Stimulated activated CD4-positive, alpha-beta T cell treated with anti-CD3 and anti-CD28 coated beads, Interleukin-4, amount 100 ng/mL, for 48 hours (primary cell): ENCODE measurements around the gene PHAF1.

Experiments
- DNase-seq, 2 donors: peaks; one replicate each; pipeline ENCODE4 v3.0.0-alpha.2; 2020; ENCODE audit warnings: low read depth in 2 of 2

PHAF1 gene

DNA sequence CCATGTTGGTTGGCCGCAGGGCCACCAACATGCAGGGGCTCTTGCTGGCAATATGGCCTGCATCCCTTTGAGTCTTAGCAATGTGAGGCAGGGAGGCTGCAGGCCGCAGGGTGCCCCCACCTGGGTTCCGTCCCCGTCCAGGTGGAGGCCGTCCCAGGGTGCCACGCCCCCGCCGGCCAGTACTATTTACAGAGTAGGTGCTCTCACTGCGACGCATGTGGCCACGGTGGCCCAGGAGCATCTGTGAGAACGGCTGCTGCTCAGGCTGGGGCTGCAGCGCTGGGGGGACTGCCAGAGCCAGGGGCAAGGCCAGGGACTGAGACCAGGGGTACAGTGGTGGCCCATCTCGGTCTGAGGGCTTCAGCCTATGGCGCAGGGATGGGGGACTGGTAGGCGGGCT lies 70.4 kb downstream of the PHAF1 start:
- no peak for DNase-seq

DNA sequence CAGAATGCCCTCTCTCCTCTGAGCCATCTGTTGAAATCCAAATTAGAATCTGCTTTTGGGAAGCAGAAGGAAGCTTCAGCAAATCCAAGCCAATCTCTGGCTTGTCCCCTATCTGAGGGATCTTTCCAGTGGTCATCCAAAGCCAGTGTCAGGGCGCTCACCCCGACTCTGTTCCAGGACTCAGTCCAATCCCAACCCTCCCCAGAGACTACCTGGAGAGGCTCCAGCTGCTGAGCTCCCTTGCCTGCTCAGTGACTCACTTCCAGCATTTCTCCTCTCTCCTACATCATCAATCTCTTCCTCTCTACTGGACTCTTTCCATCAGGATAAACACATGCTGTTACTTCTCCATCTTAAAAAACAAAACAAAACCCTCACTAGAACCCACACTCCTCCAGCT lies 71.6 kb downstream of the PHAF1 start:
- no peak for DNase-seq

DNA sequence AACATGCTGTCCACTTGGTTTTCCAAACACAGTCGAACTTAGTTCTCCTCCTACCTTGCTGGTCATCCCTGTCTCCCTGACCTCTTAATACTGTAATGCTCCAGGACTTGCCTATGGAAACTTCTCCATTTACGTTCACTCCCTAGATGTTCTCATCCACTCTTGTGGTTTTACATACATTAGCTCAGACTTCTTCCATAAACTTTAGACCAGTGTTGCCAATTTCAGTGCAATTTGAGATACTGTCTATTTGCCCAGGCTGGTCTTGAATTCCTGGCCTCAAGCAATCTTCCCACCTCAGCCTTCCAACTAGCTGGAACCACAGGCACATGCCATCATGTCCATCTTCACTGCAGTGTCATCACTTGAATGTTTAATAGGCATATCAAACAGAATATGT lies 72.5 kb downstream of the PHAF1 start:
- no peak for DNase-seq

DNA sequence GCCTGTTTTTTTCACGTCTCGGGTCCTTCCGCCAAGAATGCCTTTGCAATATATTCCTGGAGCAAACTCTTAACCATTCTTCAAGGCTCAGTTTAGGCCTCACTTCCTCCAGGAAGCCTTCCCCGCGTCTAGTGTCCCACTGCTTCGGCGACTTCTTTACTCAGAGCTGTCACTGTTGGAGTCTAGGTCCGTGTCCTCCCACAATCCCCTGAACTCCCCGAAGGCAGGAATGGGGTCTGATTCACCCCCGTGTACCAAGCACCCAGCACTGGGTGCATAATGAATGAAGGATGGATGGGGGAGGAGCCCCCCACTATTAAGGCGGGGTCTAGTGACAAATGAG lies 73.5 kb downstream of the PHAF1 start:
- no peak for DNase-seq

DNA sequence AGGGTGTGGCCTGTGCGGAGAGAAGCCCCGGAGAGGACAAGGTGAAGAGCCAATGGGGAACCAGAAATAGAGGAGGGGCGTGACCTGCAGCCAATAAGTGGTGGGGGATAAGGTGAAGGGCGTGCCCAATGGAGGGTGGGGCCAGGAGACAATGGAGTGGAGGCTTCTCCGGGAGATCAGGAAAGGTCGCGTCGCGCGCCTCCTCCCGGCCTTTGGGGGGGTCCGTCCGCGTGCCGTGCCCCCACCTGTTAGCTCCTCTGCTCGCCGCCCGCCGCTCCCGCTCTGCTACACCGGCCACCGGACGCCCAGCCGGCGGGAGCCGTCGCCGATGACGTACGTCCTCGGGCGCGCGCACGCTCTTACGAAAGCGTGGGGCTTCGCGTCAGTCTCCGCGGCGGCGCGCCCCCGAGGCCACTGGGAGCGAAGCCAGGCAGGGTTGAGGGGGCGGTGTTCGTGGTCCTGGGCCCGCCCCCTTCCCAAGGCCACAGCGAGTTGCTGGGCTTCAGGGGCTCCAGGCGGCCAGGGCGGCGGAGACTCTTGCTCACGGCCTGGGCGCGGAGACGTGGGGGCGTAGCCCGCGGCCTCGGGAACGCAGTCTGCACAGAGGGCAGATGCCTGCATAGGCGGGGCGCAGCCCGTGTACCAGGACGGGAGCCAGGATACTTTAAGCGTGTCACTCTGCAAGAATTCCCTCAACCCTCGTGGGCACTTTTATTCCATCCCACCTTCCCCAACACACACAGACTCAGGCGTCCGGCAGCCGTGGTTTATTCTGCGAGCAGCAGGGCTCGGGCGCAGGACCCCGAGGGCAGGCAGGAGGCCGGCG lies 74.1 kb downstream of the PHAF1 start, which contains the start of gene MATCAP1:
Gene MATCAP1 (minus strand): TSS at position 337 of the 826 bp plus-strand sequence. CDS start 3,353 bp downstream, outside the sequence.
- DNase-seq = peak; percentile 85 to 94

DNA sequence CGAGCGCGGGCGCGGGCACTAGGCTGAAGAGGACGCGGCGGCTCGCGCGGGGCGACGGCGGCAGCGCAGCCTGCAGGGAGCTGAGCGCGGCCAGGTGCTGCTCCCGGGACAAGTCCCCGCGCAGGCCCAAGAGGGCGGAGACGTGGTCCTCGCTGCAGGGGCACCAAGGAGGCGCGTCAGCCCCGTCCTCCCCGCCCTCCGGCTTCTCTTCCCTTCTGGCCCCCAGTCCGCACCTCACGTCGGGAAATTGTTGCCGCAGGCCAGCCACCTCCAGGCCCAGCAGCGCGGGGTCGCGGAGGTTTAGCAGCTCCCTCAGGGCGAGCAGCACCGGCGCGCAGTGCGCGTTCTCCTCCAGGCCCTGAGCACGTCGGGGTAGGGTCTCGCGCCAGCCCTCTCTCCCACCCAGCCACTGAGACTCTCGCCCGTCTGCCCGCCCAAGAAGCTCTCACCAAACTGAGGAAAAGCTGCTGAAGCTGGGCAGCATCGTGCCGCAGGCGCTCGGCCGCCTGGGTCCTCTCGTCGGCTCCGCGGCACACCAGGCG lies 74.8 kb downstream of the PHAF1 start:
- DNase-seq = no peak

DNA sequence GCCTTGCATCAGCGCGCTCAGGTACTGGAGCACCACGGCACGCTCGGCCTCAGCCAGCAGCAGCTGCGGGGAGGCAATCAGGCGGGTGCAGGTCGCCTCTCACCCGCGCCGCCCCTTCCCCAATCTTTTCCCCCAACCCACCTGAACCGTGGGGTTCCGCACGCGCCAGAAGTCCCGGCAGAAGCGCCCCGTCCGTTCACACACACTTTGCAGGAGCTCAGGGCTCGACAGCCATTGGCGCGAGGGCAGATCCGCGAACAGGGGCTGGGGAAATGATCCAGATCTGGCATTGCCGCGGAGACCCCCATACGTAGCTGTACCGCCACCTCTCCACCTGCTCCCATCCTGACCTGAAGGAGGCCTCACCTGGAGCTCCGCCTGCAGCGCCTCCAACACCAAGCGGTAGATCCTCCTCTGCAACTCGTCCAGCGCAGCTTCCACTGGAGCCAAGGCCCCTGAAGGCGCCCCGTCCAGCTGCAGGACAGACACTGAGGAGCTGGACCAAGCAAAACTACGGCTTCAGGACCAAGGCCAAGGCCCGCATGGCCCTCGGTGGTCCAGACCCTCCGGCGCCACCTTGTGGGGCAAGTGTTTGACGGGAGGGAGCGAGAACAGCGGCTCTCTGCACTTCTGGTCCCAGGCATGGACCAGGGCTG lies 75.4 kb downstream of the PHAF1 start:
- DNase-seq = peak; percentile 82 to 87

DNA sequence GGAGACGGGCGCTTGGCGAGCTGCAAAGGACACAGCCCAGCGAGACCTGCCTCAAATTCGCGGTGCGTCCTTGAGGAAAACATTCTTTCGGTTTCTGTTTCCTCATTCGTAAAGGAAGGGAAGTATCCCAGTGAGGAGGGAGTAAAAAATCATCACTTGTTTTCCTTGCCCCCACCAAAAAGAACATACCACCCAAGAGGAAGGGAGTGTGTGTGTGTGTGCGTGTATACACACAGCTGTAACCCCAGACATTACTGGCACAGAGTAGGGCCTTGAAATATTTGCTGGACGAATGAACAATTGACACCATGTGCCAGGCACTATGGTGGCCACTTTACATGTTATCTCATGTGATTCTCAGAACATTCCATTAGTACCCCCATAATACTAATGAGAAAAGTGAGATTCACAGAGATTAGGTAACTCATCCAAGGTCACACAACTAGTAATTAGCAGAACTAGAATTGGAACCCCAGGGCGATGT lies 76.0 kb downstream of the PHAF1 start:
- DNase-seq = no peak

DNA sequence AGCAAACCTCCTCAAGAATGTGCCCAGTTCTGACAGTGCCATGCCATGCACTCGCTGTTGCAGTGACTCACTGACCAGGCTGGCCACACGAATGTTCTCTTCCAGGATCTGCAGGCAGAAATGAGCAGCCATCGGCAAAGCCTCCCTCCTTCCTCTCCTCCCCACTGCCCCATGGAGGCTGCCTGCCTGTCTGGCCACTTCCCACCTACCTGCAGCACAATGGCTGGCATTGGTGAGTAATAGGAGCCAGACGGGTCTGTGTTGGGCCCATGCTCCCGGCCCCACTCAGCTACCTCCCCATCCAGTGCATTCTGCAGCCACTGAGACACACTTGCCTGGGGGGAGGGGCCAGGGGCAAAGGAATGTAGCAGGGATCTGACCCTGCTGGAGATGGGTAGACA lies 76.8 kb downstream of the PHAF1 start:
- DNase-seq = no peak

DNA sequence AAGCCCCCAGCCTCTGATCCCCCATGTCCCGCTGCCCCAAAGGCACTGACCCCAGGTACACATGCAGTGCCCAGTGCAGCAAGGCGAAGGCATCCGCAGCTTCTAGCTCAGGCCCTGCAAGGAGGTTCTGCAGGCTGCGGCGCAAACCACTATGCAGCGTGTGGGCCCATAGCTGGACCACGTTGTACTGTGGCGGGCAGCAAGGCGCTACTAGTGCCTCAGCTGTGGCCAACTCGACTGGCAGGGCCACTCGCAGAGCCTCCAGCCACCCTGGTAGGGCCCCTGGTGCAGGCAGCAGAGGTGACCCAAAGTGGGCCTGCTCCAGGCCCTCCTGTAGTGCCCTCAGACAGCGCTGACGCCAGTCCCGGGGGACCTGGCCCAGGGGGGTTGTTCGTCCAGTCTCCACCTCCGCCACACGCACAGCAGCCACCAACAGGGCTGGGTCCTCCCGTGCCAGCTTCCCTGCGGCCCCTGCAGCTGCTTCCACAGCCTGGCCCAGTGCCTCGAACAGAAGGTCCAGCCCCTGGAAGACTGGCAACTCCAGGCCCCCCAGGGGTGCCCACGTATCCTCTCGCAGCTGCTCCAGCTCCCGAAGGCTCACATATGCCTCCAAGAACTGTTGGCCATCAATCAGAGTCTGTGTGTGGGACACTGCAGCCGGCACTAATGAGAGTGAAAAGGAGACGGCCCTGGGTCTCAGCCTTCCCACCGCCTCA lies 77.6 kb downstream of the PHAF1 start:
- no peak for DNase-seq

DNA sequence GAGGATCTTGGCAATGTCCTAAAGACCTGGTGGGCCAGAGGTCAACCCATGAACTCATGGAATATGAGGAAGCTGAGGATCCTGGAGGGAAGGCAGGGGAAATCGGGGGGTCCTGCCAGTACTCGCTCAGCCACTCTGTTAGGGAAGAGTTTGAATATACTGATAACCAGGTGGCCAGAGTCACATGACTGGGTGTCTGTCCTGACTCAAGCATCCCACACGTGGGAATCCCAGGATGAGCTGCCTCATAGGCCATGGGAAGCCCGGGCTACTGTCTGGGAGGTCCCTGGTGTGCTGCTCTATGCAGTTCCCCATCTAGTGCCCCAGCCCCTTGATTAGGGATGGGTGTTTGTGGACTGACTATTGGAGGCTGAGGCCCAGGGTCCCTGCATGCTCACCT lies 78.6 kb downstream of the PHAF1 start:
- DNase-seq = no peak

DNA sequence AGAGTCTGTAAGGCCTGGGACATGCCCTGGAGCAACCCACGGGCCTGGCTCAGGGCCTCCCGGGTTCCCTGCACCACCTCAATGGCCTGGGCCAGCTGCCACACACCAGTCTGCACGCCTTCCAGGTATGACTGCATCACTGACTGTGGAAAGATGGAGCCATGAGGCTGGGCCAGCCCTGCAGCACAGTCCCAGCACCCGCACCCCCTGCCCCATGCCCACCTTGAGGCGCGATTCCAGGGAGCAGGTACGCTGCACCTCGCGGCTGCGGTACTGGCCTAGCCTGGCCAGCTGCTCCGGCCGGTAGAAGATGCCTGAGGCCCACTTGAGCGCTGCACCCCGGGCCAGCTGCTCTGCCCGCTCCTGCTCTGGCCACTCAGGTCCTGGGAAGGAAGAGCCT lies 79.1 kb downstream of the PHAF1 start:
- DNase-seq = no peak

DNA sequence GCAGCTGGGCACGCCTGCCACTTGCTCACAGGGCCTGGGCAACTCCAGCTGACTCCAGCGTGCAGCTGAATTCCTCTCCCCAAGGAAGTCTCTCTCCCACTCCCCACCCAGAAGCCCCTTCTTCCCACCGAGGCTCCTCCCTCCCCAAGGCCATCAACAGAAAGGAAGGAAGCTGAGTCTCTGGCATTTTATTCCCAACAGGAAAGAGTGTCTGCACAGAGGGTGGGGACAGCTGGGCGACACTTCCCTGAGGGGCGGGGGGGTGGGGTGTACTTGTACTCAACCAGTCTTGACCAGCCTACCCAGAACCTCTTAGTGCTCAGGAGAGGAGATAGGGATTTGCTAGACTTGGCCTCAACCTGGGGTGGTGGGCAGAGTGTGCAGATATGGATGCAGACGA lies 80.3 kb downstream of the PHAF1 start, which contains the start of gene EXOC3L1:
Gene EXOC3L1 (minus strand): TSS at position 96 of the 400 bp plus-strand sequence. CDS start 460 bp downstream, outside the sequence.
- no peak for DNase-seq

DNA sequence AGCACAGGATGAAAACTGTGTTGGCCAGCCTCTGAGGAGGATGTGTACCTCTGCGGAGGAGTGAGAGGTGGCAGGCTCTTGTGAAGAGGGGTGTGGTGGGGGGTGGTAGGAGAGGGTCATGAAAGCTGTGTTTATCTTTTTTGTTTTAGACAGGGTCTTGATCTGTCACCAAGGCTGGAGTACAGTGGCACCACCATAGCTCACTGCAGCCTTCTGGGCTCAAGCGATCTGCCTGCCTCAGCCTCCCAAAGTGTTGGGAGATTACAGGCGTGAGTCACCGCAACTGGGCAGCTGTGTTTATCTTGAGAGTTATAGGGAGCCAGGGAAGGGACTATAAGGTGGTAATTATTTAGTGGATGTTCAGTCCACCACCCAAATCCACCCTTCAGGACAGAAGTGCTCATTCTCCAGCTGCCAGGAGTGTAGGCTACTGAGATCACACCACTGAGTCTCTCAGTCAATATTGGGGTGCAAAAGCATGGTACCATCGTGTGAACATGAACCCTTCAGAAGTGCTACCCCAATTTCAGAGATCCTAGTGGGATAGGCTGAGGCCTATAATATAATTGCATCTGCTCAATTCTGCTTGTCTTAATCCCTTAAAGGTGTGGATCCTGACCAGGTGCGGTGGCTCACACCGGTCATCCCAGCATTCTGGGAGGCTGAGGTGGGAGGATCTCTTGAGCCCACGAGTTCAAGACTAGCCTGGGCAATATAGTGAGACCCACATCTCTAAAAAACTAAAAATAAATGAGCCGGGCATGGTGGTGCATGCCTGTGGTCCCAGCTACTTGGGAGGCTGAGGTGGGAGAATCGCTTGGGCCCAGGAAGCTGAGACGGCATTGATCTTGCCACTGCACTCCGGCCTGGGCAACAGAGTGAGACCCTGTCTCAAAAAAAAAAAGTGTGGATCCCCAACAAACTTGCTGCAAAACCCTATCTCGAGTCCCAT lies 81.0 kb downstream of the PHAF1 start:
- no peak for DNase-seq

DNA sequence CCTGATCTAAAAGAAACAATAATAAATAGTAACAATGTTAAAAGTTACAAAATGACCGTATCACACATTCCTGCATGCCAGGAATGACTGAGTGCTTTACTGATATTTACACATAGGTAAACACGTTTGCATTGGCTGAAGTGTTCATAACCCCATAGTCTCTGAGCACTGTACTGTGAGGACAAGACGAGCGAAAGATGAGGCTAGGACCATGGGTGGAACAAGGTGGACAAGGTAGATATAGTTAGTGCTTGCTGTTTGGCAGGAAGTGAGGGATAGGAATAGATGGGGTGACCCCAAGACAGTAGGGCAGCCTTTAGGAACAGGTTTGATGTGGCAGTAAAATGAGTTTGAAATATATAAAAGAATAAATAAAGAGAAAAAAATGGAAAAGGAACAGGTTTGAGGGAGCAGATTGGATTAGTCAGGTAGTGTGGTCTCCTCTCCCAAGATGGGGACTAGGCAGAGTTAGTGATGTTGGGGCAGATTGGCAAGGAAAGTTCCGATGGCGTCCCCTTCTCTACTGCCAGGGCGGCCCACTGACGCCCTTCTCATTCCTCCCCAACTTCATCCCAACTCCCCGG lies 81.8 kb downstream of the PHAF1 start:
- DNase-seq = no peak

DNA sequence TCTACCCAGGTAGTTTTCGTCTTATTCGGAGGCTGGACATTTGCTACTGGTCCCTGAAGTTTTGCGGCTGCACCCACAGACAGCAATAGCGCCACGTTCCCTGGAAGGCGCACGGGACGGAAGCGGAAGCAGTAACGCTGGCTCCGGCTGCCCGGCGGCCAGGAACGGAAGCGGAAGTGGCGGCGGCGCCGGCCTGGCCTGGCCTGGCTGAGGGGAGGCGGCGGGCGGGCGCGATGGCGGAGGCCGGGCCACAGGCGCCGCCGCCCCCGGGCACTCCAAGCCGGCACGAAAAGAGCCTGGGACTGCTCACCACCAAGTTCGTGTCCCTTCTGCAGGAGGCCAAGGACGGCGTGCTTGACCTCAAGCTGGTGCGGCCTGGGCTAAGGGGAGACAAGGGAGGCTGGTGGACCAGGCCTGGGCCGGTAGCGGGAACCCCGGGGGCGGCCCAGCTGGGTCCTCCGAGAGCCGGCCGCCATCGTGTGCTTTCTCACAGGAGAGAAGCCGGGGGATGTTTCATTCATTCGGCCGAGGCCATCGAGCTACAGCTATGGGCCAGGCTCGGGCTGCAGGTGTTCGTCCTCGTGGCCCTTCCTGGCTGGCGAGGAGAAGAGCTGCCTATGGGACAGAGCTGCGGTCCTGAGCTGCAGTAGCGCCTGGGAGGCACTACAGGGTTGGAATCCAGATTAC lies 82.4 kb downstream of the PHAF1 start, which contains the start of gene E2F4:
Gene E2F4 (plus strand): TSS at position 161 of the 687 bp plus-strand sequence. CDS start 73 bp downstream, at position 234.
- DNase-seq = peak; percentile 80 to 88

DNA sequence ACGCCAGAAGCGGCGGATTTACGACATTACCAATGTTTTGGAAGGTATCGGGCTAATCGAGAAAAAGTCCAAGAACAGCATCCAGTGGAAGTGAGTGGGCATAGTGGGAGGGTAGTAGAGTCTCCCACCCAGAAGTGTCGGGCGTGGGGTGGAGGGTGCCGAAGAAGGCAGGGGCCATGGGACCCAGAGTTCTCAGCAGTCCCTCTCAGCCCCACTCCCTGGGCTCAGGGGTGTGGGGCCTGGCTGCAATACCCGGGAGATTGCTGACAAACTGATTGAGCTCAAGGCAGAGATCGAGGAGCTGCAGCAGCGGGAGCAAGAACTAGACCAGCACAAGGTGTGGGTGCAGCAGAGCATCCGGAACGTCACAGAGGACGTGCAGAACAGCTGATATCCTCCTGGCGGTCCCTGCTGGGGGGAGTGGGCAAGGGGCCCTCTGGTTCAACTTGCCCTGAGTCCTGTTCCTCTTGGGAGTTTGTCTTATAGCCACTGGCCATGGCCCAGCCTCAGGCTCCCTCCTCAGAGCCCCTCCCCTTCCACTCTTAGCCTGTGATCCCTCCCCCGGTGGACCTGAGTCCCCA lies 83.1 kb downstream of the PHAF1 start:
- DNase-seq = no peak

DNA sequence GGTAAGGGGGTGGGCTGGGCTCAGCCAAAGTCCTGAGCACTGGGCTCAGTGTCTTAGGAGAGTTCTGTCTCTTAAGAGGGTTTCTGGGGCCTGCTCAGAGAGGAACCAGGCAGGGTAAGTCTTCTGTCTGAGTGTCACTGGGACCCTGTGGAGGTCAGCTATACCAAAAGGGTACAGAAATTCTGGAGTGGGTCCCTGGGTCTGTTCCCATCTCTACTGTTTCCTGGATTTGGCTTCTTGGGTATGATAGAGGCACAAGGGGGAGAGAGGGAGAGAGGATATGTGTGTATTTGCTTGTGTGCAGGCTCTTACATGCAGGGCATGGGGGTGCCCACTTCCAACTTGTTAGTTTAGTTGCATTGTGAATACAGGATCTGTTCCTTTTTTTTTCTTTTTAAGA lies 83.8 kb downstream of the PHAF1 start:
- no peak for DNase-seq

DNA sequence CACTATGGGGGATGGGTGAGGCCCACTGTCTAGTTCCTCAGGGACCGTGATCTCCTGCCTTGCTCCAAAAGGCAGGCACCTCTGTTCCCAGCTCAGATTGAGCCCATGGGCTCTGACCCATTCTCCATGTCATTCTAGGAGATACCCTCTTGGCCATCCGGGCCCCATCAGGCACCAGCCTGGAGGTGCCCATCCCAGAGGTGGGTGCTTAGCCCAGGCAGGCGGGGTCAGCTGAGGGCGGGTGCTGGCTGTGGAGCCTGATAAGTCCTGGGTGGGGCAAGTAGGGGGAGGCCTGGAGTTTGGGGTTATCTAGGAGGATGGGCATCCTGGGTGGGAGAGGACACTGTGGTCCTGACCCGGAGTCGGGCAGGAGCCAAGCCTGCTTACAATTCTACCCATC lies 84.5 kb downstream of the PHAF1 start:
- DNase-seq = no peak
